ENCODE measurements around the gene SMYD3. TPM values are rescaled to one million over a fixed set of nuclear protein-coding genes. Genes with fewer than 3 reads are reported as not detected.

Gene SMYD3
- total RNA-seq, 1 donor from 2014 or later: 23.8 TPM

DNA sequence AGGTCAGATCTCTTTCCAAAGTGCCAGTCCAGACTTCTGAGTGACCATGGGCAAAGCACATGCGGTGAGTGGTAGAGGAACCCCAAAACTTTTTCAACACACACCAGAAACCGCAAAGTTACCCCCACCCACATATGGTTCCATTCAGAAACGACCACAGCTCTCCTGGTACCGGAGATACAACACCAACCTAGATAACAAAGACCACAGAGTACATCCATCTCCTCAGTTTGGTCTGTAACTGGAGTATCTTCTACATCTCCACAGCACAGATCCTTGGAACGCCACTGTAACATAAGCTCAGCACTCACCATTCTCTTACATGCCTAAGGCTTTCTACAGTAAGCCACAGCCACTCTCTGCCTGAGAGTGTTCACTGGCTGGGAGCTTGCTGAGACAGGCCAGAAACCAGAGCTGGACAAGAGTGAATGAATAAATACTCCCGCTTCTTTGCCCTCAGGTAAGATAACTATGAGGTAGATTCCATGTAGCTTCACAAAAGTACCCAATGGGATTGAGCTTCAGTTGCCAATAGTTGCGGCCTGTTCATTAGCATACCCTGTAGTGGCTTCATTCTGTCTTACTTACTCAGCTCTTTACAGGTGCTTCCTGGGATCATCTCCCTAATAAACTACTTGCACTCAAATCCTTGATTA is 81.8 kb downstream of the SMYD3 start:
- no peak overlapping the region for H3K4me3 ChIP-seq (ENCODE audit: low read depth, low read length)
- DNase-seq (ENCODE audit: low read depth): no peak
- TF ChIP-seq, protein P1, sequence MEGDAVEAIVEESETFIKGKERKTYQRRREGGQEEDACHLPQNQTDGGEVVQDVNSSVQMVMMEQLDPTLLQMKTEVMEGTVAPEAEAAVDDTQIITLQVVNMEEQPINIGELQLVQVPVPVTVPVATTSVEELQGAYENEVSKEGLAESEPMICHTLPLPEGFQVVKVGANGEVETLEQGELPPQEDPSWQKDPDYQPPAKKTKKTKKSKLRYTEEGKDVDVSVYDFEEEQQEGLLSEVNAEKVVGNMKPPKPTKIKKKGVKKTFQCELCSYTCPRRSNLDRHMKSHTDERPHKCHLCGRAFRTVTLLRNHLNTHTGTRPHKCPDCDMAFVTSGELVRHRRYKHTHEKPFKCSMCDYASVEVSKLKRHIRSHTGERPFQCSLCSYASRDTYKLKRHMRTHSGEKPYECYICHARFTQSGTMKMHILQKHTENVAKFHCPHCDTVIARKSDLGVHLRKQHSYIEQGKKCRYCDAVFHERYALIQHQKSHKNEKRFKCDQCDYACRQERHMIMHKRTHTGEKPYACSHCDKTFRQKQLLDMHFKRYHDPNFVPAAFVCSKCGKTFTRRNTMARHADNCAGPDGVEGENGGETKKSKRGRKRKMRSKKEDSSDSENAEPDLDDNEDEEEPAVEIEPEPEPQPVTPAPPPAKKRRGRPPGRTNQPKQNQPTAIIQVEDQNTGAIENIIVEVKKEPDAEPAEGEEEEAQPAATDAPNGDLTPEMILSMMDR (conservative IDR thresholded peaks at IDR 0.05; ENCODE audit: low read depth, low read length): no peak

DNA sequence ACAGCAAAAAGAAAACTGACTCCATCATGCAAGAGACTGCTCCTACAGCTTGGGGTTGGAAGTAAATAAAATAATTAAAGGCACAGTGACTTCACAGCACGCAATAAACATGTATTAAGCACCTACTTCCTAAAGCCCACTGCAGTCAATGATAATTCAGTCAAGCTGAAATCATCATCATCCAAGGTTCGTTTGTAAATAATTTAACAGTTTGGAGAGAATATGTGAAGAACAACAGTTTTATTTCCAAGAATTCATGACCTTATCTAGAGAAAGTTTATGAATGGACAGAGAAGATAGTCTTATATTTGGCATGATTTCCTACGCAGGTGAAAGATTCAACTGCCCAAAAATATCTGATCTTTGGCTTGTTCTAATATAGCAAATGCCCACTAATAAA is 86.8 kb downstream of the SMYD3 start:
- H3K4me3 ChIP-seq (ENCODE audit: low read depth, low read length): no peak overlapping the region
- no peak for DNase-seq (ENCODE audit: low read depth)
- TF ChIP-seq, protein P1 (conservative IDR thresholded peaks at IDR 0.05; ENCODE audit: low read depth, low read length): no peak

DNA sequence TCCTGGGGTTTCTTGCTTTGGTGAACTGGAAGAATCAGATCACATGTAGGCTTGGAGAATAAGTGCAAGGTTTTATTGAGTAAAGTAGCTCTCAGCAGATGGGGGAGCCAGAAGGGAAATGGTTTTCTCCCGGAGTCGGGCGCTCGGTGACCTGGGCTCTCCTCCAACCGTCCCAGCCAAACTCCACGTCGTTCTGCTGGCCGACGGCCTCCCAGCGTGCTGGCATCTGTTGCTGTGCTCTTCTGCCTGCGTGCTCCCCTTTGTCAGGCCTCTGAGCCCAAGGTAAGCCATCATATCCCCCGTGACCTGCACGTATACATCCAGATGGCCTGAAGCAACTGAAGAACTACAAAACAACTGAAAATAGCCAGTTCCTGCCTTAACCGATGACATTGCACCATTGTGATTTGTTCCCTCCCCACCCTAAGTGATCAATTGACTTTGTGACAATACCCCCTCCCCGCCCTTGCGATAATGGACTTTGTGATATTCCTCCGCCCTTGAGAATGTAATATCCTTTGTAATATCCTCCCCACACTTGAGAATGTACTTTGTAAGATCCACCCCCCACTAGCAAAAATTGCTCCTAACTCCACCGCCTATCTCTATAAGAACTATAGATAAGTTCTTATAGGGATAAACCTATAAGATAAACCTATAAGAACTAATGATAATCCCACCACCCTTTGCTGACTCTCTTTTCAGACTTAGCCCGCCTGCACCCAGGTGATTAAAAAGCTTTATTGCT is 88.3 kb downstream of the SMYD3 start:
- TF ChIP-seq, protein P1 (conservative IDR thresholded peaks at IDR 0.05; ENCODE audit: low read depth, low read length): no peak
- no peak for DNase-seq (ENCODE audit: low read depth)
- no peak overlapping the region for H3K4me3 ChIP-seq (ENCODE audit: low read depth, low read length)

DNA sequence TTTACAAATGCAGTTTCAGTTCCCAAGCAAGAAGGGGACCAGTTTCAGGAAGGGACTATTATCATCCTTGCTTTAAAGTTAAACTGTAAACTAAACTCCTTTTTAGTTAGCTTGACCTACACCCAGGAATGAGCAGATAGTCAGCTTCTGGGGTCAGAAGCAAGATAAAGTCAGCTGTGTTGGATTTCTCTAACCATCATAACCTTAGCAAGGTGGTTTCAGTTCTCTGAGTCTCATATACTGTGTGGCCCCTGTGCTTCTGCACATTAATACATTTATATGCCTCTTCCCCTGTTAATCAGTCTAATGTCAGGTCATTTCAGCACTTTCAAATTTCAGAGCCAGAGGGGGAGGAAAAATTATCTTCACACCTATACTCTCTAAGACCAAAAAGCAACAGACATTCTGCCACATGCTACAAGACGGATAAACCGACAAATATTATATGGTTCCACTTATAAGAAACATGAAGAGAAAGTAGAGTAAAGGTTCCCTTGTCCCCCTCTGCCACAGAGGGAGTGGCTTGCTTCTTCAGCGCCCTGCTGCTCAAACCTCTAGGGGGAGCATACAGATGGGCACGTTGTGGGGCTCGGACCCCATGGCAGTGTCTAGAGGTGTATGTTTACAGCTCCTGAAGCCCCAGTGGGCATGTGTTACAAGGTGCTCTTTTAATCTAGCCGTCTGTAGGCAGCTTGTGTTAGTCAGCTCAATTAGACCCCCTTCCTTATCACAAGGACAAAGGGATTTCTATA is 89.1 kb downstream of the SMYD3 start:
- no peak overlapping the region for H3K4me3 ChIP-seq (ENCODE audit: low read depth, low read length)
- no peak for DNase-seq (ENCODE audit: low read depth)
- TF ChIP-seq, protein P1 (conservative IDR thresholded peaks at IDR 0.05; ENCODE audit: low read depth, low read length): no peak

DNA sequence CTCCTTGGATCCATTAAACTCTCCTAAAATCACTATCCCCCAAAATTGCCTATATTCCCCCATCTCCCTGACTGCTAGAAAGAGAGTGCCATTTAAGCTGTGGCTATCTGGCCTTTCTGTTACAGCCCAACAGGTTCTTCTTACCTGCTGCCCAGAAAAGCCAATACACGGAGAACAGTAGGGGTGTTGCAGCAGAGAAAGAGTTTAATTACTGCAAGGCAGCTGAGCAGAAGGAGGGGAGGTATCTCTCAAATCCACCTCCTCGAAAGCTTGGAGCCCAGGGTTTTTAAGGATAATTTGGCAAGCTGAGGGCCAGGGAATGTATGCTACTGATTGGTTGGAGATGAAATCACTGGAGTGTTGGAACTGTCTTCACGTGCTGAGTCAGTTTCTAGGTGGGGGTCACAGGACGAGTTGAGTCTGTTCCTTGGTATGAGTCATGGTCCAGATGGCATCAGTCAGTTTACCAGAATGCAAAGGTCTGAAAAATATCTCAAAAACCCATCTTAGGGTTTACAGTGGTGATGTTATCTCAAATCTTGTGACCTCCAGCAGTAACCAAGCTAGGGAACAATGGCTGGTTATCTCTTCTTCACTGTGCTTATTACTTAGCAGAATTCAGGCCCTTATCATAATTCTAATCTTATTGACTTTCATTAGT is 89.8 kb downstream of the SMYD3 start:
- TF ChIP-seq, protein P1 (conservative IDR thresholded peaks at IDR 0.05; ENCODE audit: low read depth, low read length): no peak
- H3K4me3 ChIP-seq (ENCODE audit: low read depth, low read length): no peak overlapping the region
- DNase-seq (ENCODE audit: low read depth): no peak

DNA sequence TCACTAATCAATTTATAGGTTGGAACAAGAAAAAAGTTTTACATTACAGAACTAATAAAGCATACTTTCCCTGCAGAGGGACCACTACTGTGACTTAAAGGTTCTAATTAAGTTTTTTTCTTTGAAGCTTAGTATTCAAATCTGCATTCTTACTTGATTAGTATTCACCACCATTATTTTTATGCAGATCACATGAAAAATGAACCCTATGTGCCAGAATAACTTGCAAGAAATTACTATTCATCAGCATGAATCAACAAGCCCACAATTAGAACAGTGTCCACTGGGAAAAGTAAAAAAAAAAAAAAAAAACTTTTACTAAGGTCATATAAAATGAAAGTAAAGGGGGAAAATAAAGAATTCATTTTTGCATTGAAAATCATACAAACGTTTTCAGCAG is 90.8 kb downstream of the SMYD3 start:
- no peak for DNase-seq (ENCODE audit: low read depth)
- H3K4me3 ChIP-seq (ENCODE audit: low read depth, low read length): no peak overlapping the region
- TF ChIP-seq, protein P1 (conservative IDR thresholded peaks at IDR 0.05; ENCODE audit: low read depth, low read length): no peak
